ENCODE measurements around the gene YWHAQ. TPM values are rescaled to one million over a fixed set of nuclear protein-coding genes. Genes with fewer than 3 reads are reported as not detected.

YWHAQ gene
- total and polyA plus RNA-seq, 9 of the 15 experiments (the other 6 are each of a cell fraction or from before 2014, with no cell fraction given), result 63.1 to 359 (median 203) TPM

Small RNA genes within 50 kb of the gene (small RNA-seq; reads per million reads assigned to genes)
- not detected for gene RF00019

Other genes with a start within 250 kb of the YWHAQ start
- 45.6 and 49.9 TPM in 2 replicates for gene ITGB1BP1, start 207.5 kb downstream of the YWHAQ start, total RNA-seq (2014; rRNA removed)
- gene ITGB1BP1, start 207.5 kb downstream of the YWHAQ start, total RNA-seq (2014; rRNA removed; fragmentation: Illumina TruSeq; extraction: Trizol), result 45.7 and 56.2 TPM in 2 replicates
- 39.2 and 44.1 TPM in 2 replicates for gene ITGB1BP1, start 207.5 kb downstream of the YWHAQ start, total RNA-seq (2015; rRNA removed; fragmentation: Illumina TruSeq; extraction: Trizol)
- gene ITGB1BP1, start 207.5 kb downstream of the YWHAQ start, total RNA-seq (2021), result 94.3 and 99.4 TPM in 2 replicates
- 64.0 and 95.3 TPM in 2 replicates for gene ITGB1BP1, start 207.5 kb downstream of the YWHAQ start, polyA plus RNA-seq (2011; rRNA removed)
- 55.2 and 59.8 TPM in 2 replicates for gene ITGB1BP1, start 207.5 kb downstream of the YWHAQ start, polyA plus RNA-seq (2014; fragmentation: Illumina TruSeq; extraction: Trizol)
- gene ITGB1BP1, start 207.5 kb downstream of the YWHAQ start, polyA plus RNA-seq (2014; fragmentation: Nextera tagmentation; extraction: Ambion mirVana), result 10 to 100 TPM; 37.8 to 50.4 TPM
- 66.3 and 72.1 TPM in 2 replicates for gene ITGB1BP1, start 207.5 kb downstream of the YWHAQ start, polyA plus RNA-seq (2014; rRNA removed)
- 59.8 and 79.0 TPM in 2 replicates for gene CPSF3, start 207.3 kb downstream of the YWHAQ start, total RNA-seq (2014; rRNA removed)
- 117 and 123 TPM in 2 replicates for gene CPSF3, start 207.3 kb downstream of the YWHAQ start, total RNA-seq (2014; rRNA removed; fragmentation: Illumina TruSeq; extraction: Trizol)
- 115 and 121 TPM in 2 replicates for gene CPSF3, start 207.3 kb downstream of the YWHAQ start, total RNA-seq (2015; rRNA removed; fragmentation: Illumina TruSeq; extraction: Trizol)
- 77.2 and 80.7 TPM in 2 replicates for gene CPSF3, start 207.3 kb downstream of the YWHAQ start, total RNA-seq (2021)
- 44.1 and 59.3 TPM in 2 replicates for gene CPSF3, start 207.3 kb downstream of the YWHAQ start, polyA plus RNA-seq (2011; rRNA removed)
- 94.5 and 105 TPM in 2 replicates for gene CPSF3, start 207.3 kb downstream of the YWHAQ start, polyA plus RNA-seq (2014; fragmentation: Illumina TruSeq; extraction: Trizol)
- gene CPSF3, start 207.3 kb downstream of the YWHAQ start, polyA plus RNA-seq (2014; fragmentation: Nextera tagmentation; extraction: Ambion mirVana), result 100 to 1,000 TPM in 1 of 2 experiments, 10 to 100 TPM in 1; 98.4 to 151 TPM
- gene CPSF3, start 207.3 kb downstream of the YWHAQ start, polyA plus RNA-seq (2014; rRNA removed), result 54.2 and 55.0 TPM in 2 replicates
- gene IAH1, start 156.4 kb downstream of the YWHAQ start, total RNA-seq (2014; rRNA removed), result 0.50 TPM in 1 of 2 replicates, not detected in the other
- 0.15 TPM in 1 of 2 replicates, not detected in the other for gene IAH1, start 156.4 kb downstream of the YWHAQ start, total RNA-seq (2014; rRNA removed; fragmentation: Illumina TruSeq; extraction: Trizol)
- gene IAH1, start 156.4 kb downstream of the YWHAQ start, total RNA-seq (2015; rRNA removed; fragmentation: Illumina TruSeq; extraction: Trizol), result not detected in 2 replicates
- 0.13 and 0.22 TPM in 2 replicates for gene IAH1, start 156.4 kb downstream of the YWHAQ start, total RNA-seq (2021)
- not detected in 2 replicates for gene IAH1, start 156.4 kb downstream of the YWHAQ start, polyA plus RNA-seq (2011; rRNA removed)
- not detected in 2 replicates for gene IAH1, start 156.4 kb downstream of the YWHAQ start, polyA plus RNA-seq (2014; fragmentation: Illumina TruSeq; extraction: Trizol)
- 10 to 100 TPM; 13.0 to 19.3 TPM for gene IAH1, start 156.4 kb downstream of the YWHAQ start, polyA plus RNA-seq (2014; fragmentation: Nextera tagmentation; extraction: Ambion mirVana)
- gene IAH1, start 156.4 kb downstream of the YWHAQ start, polyA plus RNA-seq (2014; rRNA removed), result 0.04 TPM in 2 replicates
- gene ADAM17, start 75.2 kb downstream of the YWHAQ start, total RNA-seq (2014; rRNA removed), result 19.0 and 19.6 TPM in 2 replicates
- 28.1 and 33.7 TPM in 2 replicates for gene ADAM17, start 75.2 kb downstream of the YWHAQ start, total RNA-seq (2014; rRNA removed; fragmentation: Illumina TruSeq; extraction: Trizol)
- 27.1 and 28.5 TPM in 2 replicates for gene ADAM17, start 75.2 kb downstream of the YWHAQ start, total RNA-seq (2015; rRNA removed; fragmentation: Illumina TruSeq; extraction: Trizol)
- gene ADAM17, start 75.2 kb downstream of the YWHAQ start, total RNA-seq (2021), result 27.9 and 30.0 TPM in 2 replicates
- gene ADAM17, start 75.2 kb downstream of the YWHAQ start, polyA plus RNA-seq (2011; rRNA removed), result 11.8 and 12.8 TPM in 2 replicates
- 21.5 and 22.1 TPM in 2 replicates for gene ADAM17, start 75.2 kb downstream of the YWHAQ start, polyA plus RNA-seq (2014; fragmentation: Illumina TruSeq; extraction: Trizol)
- 1 to 10 TPM; 5.8 to 7.8 TPM for gene ADAM17, start 75.2 kb downstream of the YWHAQ start, polyA plus RNA-seq (2014; fragmentation: Nextera tagmentation; extraction: Ambion mirVana)
- gene ADAM17, start 75.2 kb downstream of the YWHAQ start, polyA plus RNA-seq (2014; rRNA removed), result 15.2 and 16.4 TPM in 2 replicates
- 8.8 and 15.3 TPM in 2 replicates for gene TAF1B, start 212.5 kb upstream of the YWHAQ start, total RNA-seq (2014; rRNA removed)
- 25.1 and 28.4 TPM in 2 replicates for gene TAF1B, start 212.5 kb upstream of the YWHAQ start, total RNA-seq (2014; rRNA removed; fragmentation: Illumina TruSeq; extraction: Trizol)
- gene TAF1B, start 212.5 kb upstream of the YWHAQ start, total RNA-seq (2015; rRNA removed; fragmentation: Illumina TruSeq; extraction: Trizol), result 24.3 and 24.8 TPM in 2 replicates
- gene TAF1B, start 212.5 kb upstream of the YWHAQ start, total RNA-seq (2021), result 20.4 and 20.7 TPM in 2 replicates
- gene TAF1B, start 212.5 kb upstream of the YWHAQ start, polyA plus RNA-seq (2011; rRNA removed), result 11.5 and 17.3 TPM in 2 replicates
- gene TAF1B, start 212.5 kb upstream of the YWHAQ start, polyA plus RNA-seq (2014; fragmentation: Illumina TruSeq; extraction: Trizol), result 15.0 and 16.8 TPM in 2 replicates
- gene TAF1B, start 212.5 kb upstream of the YWHAQ start, polyA plus RNA-seq (2014; fragmentation: Nextera tagmentation; extraction: Ambion mirVana), result 10 to 100 TPM; 13.2 to 17.4 TPM
- 9.9 and 12.9 TPM in 2 replicates for gene TAF1B, start 212.5 kb upstream of the YWHAQ start, polyA plus RNA-seq (2014; rRNA removed)

Measured in K562 (cell line).